OCI-LY7 (cell line): ENCODE measurements around the gene ADAMTS13. TPM values are rescaled to one million over a fixed set of nuclear protein-coding genes. Genes with fewer than 3 reads are reported as not detected.

ENCODE experiments used
- BruUV-seq: library from RNA; stranded (reverse); fragments of 400-500 nt; replicated peaks from 2 replicates; lab custom pipeline; 2021; lab: Mats Ljungman, UMichigan
- CTCF ChIA-PET: fragments of 300-600 bp; sonication (Branson Sonifier 250); formaldehyde crosslinking; loops from one replicate; lab custom pipeline; 2022; ENCODE audit warnings: antibody characterized with exemption; ENCODE audit not compliant: unreplicated experiment; lab: Charles Lee
- POLR2A ChIA-PET: fragments of 300-600 bp; sonication (Branson Sonifier 250); formaldehyde crosslinking; loops from one replicate; lab custom pipeline; 2022; ENCODE audit warnings: antibody characterized with exemption; lab: Charles Lee
- DNase-seq: peaks from one replicate; pipeline ENCODE4 v3.0.0-alpha.2; 2015; ENCODE audit warnings: low spot score
- H2AFZ ChIP-seq: fragments of 200-600 bp; sonication (generic), shearing (Covaris generic); 2 replicates; pipeline ENCODE4 v1.6.1; 2014; ENCODE audit warnings: mild to moderate bottlenecking, antibody characterized with exemption, low read length, moderate library complexity
- H3K27ac ChIP-seq: fragments of 200-600 bp; sonication (generic); 2 replicates; pipeline ENCODE4 v1.5.1; 2014; ENCODE audit warnings: mixed run types, low read depth, mild to moderate bottlenecking, moderate library complexity, low read length, inconsistent platforms; ENCODE audit not compliant: poor library complexity, severe bottlenecking
- H3K36me3 ChIP-seq: fragments of 200-600 bp; sonication (generic); 2 replicates; pipeline ENCODE4 v1.6.1; 2014; ENCODE audit warnings: mild to moderate bottlenecking, antibody characterized with exemption, low read length, moderate library complexity, mixed read lengths; ENCODE audit not compliant: insufficient read depth
- H3K4me1 ChIP-seq: fragments of 200-600 bp; sonication (generic); 2 replicates; pipeline ENCODE4 v1.5.1; 2014; ENCODE audit warnings: mild to moderate bottlenecking, low read length; ENCODE audit not compliant: insufficient read depth, poor library complexity, severe bottlenecking
- H3K4me2 ChIP-seq: fragments of 200-600 bp; sonication (generic); 2 replicates; pipeline ENCODE4 v1.6.1; 2014; ENCODE audit warnings: mild to moderate bottlenecking, low read length
- H3K4me3 ChIP-seq: fragments of 200-600 bp; sonication (generic); 2 replicates; pipeline ENCODE4 v1.5.1; 2014; ENCODE audit warnings: mild to moderate bottlenecking, low read depth, low read length; ENCODE audit not compliant: poor library complexity, severe bottlenecking
- H3K79me2 ChIP-seq: fragments of 200-600 bp; sonication (generic); 2 replicates; pipeline ENCODE4 v1.6.1; 2016; ENCODE audit warnings: low read depth, mild to moderate bottlenecking, low read length, moderate library complexity, mixed read lengths; ENCODE audit not compliant: insufficient read depth
- H3K9me2 ChIP-seq: fragments of 200-600 bp; sonication (generic); 2 replicates; pipeline ENCODE4 v1.6.1; 2016; ENCODE audit warnings: mild to moderate bottlenecking, low read length, mixed read lengths; ENCODE audit not compliant: insufficient read depth
- H3K9me3 ChIP-seq: fragments of 200-600 bp; sonication (generic); 2 replicates; pipeline ENCODE4 v1.6.1; 2014; ENCODE audit warnings: mild to moderate bottlenecking, mixed run types, low read length, mixed read lengths
- H4K20me1 ChIP-seq: fragments of 200-600 bp; sonication (generic); 2 replicates; pipeline ENCODE4 v1.6.1; 2014; ENCODE audit warnings: mild to moderate bottlenecking, antibody characterized with exemption, low read length, moderate library complexity, mixed read lengths; ENCODE audit not compliant: insufficient read depth
- EZH2phosphoT487 ChIP-seq: fragments of 200-600 bp; sonication (generic); IDR thresholded peaks from 2 replicates; pipeline ENCODE4 v1.6.1; 2018; ENCODE audit warnings: low read depth, borderline replicate concordance, mild to moderate bottlenecking, mixed run types, antibody characterized with exemption, low read length, moderate library complexity, mixed read lengths
- intact Hi-C: fragments of 100-400 bp; cut with micrococcal nuclease; formaldehyde crosslinking; loops from one replicate; pipeline ENCODE4 v1.10.0; 2022; ENCODE audit not compliant: unreplicated experiment
- total RNA-seq, 2 experiments: library from RNA; depleted of rRNA in 1 of 2; stranded (reverse); fragments of >200 nt in 1 of 2; shearing (Covaris generic) in 1 of 2; gene quantifications; 2 replicates each; pipeline ENCODE4 v1.2.3, GENCODE V29; 2014 to 2022
- TF ChIP-seq, protein P1 (sequence below): fragments of 200-600 bp; sonication (generic); conservative IDR thresholded peaks from 2 replicates; pipeline ENCODE4 v1.5.1; 2014; ENCODE audit warnings: mild to moderate bottlenecking, antibody characterized with exemption, low read length, moderate library complexity, mixed read lengths

Gene ADAMTS13
- total RNA-seq, 2 experiments from 2014 or later, result 6.2 to 18.1 TPM

DNA sequence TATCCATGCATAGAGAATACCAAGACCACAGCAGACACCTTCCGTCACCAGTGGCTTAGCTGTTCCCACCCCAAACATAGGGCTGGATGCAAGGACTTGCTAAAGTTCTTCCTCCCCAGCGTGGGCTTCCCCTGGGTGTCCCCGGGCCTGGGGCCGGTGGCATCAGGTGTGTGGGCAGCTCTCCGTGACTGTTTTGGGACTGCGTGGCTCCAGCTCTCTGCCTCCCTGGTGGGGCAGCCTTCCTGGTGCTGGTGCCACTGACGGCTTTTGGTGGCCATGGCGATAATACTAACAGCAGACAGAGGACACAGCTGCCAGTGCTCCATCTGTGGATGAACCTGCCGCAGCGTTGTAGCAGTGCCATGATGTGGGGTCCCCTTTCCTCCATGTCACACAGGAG, 42.5 kb downstream of the ADAMTS13 start:
- no peak overlapping the region for H3K27ac ChIP-seq
- no TSS peak for BruUV-seq
- ChIA-PET CTCF (no interaction called here), POLR2A (no interaction called here)
- peaks cover 30% of the 10 kb centered on the region for H3K4me1 ChIP-seq
- no peak overlapping the region for H3K4me2 ChIP-seq
- TF ChIP-seq, protein P1, sequence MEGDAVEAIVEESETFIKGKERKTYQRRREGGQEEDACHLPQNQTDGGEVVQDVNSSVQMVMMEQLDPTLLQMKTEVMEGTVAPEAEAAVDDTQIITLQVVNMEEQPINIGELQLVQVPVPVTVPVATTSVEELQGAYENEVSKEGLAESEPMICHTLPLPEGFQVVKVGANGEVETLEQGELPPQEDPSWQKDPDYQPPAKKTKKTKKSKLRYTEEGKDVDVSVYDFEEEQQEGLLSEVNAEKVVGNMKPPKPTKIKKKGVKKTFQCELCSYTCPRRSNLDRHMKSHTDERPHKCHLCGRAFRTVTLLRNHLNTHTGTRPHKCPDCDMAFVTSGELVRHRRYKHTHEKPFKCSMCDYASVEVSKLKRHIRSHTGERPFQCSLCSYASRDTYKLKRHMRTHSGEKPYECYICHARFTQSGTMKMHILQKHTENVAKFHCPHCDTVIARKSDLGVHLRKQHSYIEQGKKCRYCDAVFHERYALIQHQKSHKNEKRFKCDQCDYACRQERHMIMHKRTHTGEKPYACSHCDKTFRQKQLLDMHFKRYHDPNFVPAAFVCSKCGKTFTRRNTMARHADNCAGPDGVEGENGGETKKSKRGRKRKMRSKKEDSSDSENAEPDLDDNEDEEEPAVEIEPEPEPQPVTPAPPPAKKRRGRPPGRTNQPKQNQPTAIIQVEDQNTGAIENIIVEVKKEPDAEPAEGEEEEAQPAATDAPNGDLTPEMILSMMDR, result no peak
- TF ChIP-seq EZH2phosphoT487, result no peak
- H3K4me3 ChIP-seq, result no peak overlapping the region
- no peak overlapping the region for H2AFZ ChIP-seq
- no peak for DNase-seq
- H3K79me2 ChIP-seq, result no peaks in the 10 kb centered on the region
- no peaks in the 10 kb centered on the region for H3K36me3 ChIP-seq
- no peaks in the 10 kb centered on the region for H3K9me2 ChIP-seq
- H4K20me1 ChIP-seq, result no peaks in the 10 kb centered on the region
- intact Hi-C loops, result loop anchor here (5.0 kb wide), 1 partner anchor 107 kb away; the partner anchor contains the start of genes SURF1 and SURF2
- no peaks in the 10 kb centered on the region for H3K9me3 ChIP-seq

DNA sequence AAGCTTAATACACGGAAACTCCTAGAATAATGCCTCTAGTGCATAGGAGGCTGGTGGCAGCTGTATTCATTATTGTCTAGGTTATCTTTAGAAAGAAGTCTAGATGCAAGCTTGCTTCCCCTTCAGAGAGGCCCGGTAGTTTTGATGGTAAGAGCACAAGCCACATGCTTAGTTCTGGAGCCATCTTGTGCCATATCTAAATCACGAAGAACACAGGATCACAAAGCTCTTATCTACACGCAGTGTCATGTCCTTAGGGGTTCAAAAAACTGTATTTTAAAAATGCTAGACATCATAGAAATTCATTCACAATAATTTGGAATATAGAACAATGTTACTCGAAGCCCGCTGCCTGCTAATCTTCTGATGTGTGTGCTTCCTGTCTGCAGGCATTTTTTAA, 43.8 kb downstream of the ADAMTS13 start:
- no TSS peak for BruUV-seq
- TF ChIP-seq, protein P1, result no peak
- no peak for TF ChIP-seq EZH2phosphoT487
- Histone ChIP-seq H3K9me3 (no peaks in the 10 kb centered on the region), H4K20me1 (no peaks in the 10 kb centered on the region), H2AFZ (no peak overlapping the region), H3K4me3 (no peak overlapping the region), H3K4me1 (peaks cover 24% of the 10 kb centered on the region), H3K4me2 (no peak overlapping the region), H3K36me3 (no peaks in the 10 kb centered on the region; the same call in 1 of the 2 replicates), H3K79me2 (no peaks in the 10 kb centered on the region), H3K27ac (no peak overlapping the region), H3K9me2 (no peaks in the 10 kb centered on the region)
- intact Hi-C loops, result no loop called here
- POLR2A ChIA-PET, result no interaction called here
- CTCF ChIA-PET, result no interaction called here
- DNase-seq, result no peak

DNA sequence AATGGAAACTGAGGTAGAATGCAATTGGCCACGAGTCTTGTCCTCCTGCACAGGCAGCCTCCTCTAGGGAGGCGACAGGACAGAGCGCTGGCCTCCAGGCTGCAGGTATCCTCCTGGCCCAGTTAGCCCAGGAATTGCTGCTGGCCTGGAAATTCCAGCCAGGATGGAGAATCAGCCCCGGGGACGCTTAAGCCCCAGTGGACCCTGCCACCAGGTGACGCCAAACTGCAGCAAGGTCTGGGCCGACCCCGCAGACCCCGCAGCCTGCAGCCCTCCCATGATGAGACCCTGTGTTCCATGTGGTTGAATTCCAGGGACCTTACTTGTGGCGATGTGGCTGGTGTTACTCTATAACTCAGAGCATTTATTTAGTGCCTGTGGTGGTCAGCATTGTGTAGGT, 44.9 kb downstream of the ADAMTS13 start:
- ChIA-PET POLR2A (no interaction called here), CTCF (no interaction called here)
- intact Hi-C loops, result no loop called here
- peaks cover 10% of the 10 kb centered on the region for H3K36me3 ChIP-seq
- H4K20me1 ChIP-seq, result no peaks in the 10 kb centered on the region
- no peaks in the 10 kb centered on the region for H3K9me3 ChIP-seq
- H3K27ac ChIP-seq, result no peak overlapping the region
- no peak overlapping the region for H3K4me3 ChIP-seq
- no peak for DNase-seq
- BruUV-seq, result no TSS peak
- TF ChIP-seq, protein P1, result 0 out of 2 replicates have a peak, but pooled peaks have one; percentile 25
- no peak for TF ChIP-seq EZH2phosphoT487
- no peak overlapping the region for H3K4me2 ChIP-seq
- no peaks in the 10 kb centered on the region for H3K79me2 ChIP-seq
- H3K4me1 ChIP-seq, result peaks cover 13% of the 10 kb centered on the region
- no peaks in the 10 kb centered on the region for H3K9me2 ChIP-seq
- no peak overlapping the region for H2AFZ ChIP-seq
